ENCODE data around the gene FLT4. TPM values are rescaled to one million over a fixed set of nuclear protein-coding genes. Genes with fewer than 3 reads are reported as not detected.

Gene FLT4
- total RNA-seq, 1 donor from 2014 or later: 3.8 TPM

DNA sequence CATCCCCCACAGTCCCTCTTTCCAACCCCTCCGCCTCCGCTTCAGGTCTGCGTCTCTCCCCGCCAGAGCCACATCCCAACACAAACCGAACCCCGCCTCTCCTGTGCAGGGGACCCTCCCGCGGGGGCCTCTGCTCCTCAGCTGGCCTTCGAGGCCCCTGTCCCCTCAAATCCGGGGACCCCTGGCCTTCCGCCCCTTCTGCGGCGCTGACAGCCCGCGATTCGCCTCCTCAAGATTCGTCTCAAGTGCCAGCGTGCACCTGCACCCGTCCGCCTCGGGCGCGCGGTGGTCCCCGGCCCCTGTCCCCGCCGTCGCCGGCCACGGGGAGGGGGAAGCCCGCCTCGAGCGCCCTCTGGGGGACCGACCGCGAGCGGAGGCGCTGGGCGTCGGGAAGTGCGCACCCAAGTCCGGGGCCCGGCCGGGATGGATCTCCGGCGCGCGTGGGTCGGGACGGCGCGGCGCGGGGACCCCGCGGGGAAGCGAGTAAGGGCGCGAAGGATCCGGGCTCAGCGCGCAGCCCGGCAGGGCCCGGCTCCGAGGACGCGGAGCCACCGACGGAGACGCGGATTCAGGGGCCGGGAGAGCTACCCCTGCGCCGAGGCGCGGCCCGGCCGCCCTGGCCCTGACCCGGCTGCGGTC lies 623 bp downstream of the FLT4 start:
- TF ChIP-seq, protein P1, sequence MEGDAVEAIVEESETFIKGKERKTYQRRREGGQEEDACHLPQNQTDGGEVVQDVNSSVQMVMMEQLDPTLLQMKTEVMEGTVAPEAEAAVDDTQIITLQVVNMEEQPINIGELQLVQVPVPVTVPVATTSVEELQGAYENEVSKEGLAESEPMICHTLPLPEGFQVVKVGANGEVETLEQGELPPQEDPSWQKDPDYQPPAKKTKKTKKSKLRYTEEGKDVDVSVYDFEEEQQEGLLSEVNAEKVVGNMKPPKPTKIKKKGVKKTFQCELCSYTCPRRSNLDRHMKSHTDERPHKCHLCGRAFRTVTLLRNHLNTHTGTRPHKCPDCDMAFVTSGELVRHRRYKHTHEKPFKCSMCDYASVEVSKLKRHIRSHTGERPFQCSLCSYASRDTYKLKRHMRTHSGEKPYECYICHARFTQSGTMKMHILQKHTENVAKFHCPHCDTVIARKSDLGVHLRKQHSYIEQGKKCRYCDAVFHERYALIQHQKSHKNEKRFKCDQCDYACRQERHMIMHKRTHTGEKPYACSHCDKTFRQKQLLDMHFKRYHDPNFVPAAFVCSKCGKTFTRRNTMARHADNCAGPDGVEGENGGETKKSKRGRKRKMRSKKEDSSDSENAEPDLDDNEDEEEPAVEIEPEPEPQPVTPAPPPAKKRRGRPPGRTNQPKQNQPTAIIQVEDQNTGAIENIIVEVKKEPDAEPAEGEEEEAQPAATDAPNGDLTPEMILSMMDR (conservative IDR thresholded peaks at IDR 0.05; ENCODE audit: low read depth, low read length): peak; percentile 17
- no peak for DNase-seq (ENCODE audit: low read depth)
- H3K4me3 ChIP-seq (ENCODE audit: low read depth, low read length): no peak overlapping the region

DNA sequence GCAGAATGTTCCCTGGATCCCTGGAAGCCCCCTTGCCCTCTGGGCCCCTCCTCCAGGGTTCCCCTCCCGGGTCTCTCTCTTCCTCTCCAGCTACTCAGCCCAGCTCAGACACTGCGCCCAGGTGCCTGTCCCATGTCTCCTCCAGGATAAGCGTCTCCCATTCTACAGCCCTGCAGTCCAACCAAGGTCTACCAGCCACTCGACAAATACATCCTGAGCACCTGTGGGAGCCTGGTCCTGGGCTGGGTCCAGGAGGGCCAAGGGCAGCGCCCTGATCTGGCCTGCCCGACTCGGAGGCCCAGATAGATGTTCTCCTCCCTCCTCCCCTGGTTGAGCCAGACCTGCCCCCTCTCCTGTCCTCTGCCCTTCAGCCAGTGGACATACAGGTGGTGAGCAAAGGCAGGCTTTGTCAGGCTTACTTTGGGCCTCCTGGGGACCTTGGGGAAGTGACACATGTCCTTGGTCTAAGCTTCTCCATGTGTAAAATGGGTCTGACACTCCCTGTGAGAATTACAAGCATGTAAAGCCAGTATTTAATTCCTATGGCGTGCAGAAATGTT lies 1.4 kb downstream of the FLT4 start:
- TF ChIP-seq, protein P1 (conservative IDR thresholded peaks at IDR 0.05; ENCODE audit: low read depth, low read length): no peak

DNA sequence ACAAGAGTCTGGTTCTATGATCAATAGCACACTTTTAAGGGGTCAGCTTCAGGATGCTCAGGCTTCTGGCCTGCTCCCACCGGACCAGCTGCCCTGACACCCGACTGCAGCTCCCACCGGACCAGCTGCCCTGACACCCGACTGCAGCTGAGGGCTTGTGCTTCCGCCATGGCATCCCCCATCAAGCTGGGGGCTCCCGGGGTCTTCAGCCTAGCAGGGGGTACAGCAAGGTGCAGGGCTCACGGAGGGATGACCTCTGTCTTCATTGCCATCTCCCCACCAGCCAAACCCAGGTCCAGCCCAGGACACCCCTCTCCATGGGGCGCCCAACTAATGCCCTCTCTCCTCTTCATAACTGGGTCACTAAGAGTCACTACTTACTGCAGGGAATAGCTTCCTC lies 1.9 kb downstream of the FLT4 start:
- TF ChIP-seq, protein P1 (conservative IDR thresholded peaks at IDR 0.05; ENCODE audit: low read depth, low read length): no peak
- DNase-seq (ENCODE audit: low read depth): no peak
- H3K4me3 ChIP-seq (ENCODE audit: low read depth, low read length): no peak overlapping the region

More for the DNA sequence above, 1.4 kb downstream of the FLT4 start:
- no peak overlapping the region for H3K4me3 ChIP-seq (ENCODE audit: low read depth, low read length)
- DNase-seq (ENCODE audit: low read depth): no peak

DNA sequence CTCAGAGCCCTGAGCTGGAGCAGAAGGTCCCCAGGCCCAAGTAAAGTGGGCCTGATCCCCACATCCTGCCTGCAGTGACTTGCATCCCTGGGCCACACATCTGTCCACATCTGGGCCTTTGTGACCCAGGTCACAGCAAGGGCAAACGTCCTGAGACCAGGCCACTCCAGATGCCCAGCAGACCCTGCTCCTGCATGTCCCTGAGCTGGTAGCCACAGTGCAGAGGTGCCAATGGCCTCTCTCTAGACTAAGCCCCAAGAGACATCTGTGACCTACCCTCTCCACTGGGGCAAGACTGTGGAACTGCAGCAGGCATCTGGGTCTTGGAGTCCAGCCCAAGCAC lies 2.5 kb downstream of the FLT4 start:
- no peak overlapping the region for H3K4me3 ChIP-seq (ENCODE audit: low read depth, low read length)
- TF ChIP-seq, protein P1 (conservative IDR thresholded peaks at IDR 0.05; ENCODE audit: low read depth, low read length): no peak
- no peak for DNase-seq (ENCODE audit: low read depth)

DNA sequence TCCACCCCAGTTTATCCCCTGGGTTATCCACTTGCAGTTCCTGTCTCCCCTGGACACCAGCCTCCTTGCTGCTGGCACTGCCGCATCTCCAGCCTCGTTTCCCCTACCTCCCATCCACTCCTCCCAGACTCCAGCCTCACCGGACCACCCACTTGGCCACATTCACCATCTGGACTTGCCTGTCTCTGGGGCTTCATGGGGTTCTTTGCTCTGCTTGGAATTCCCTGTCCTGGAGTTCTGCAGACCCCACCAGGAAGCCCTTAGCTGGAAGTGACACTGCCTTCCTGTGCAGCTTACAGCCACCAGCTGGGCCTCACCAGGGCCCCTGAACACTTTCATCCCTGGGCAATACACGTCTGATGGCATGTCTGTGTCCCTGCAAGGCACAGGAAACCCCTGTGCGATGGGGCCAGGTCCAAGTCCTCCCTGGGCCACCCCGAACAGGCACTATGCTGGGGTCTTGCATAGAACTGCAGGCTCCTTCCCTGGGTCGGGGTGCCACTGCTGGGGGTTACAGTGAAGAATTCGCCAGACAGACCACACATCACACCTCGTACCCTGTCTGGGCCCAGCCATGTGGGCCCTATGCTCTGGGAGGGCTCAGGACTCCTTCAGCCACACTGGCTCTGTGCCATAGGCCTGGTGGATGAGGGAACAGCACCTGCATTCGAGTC lies 3.0 kb downstream of the FLT4 start:
- no peak overlapping the region for H3K4me3 ChIP-seq (ENCODE audit: low read depth, low read length)
- DNase-seq (ENCODE audit: low read depth): no peak
- TF ChIP-seq, protein P1 (conservative IDR thresholded peaks at IDR 0.05; ENCODE audit: low read depth, low read length): no peak

DNA sequence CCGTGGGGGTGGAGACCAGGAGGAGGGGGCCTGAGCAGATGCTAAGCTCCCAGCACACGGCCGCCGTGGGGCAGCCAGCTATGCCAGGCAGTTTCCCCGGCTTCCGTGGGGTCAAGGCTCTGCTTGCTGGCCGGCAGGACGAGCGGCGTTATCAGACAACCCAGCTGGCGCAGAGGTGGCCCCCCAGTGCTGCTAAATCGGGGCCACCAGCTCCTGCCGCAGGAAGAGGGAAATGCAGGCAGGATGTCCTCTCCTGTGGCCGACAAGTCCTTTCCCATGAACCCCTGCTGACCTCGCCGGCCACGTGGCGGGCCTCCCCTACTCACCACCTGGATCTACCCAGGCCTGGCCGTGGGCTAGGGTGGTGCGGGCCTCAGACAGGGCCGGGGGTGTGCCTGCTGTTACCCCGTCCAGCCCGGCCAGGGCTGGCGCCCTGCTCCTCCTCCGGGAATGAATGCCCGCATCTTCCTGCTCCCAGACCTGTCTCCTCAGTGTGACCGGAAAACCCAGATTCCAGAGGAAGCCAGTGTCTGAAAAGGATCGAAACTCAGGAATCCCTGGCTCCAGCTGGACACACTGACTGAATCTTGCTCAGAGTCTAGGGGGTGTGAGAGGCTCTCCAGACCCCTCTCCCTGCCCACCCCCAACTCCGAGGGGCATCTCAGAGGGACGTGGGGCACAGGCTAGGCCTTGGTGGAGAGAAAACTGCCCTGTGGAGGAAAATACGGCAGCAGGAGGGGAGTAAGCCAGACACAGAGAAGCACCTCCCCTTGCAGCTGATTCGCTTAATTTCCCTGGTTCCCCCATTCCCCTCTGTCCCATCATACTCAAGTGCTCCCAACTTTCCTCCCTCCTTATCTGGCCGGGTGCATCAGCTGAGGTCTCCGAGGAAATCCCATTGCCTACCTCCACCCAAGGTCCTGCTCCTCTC lies 3.9 kb downstream of the FLT4 start:
- no peak overlapping the region for H3K4me3 ChIP-seq (ENCODE audit: low read depth, low read length)
- no peak for DNase-seq (ENCODE audit: low read depth)
- TF ChIP-seq, protein P1 (conservative IDR thresholded peaks at IDR 0.05; ENCODE audit: low read depth, low read length): no peak

Data from epithelial cell of proximal tubule (primary cell).